Measurements from ENCODE around the gene STON1. TPM values are rescaled to one million over a fixed set of nuclear protein-coding genes. Genes with fewer than 3 reads are reported as not detected.

STON1 gene
- total and polyA plus RNA-seq, 4 donors = 0.90 to 3.8 (median 1.2) TPM

- Histone ChIP-seq H3K4me3 (ENCODE audit: low read depth in 1 of 3, low read length in 3 of 3) (no peak overlapping the region), H3K27me3 (ENCODE audit: control insufficient read depth in 4 of 4, insufficient read depth in 4 of 4, low read length in 3 of 4) (no peaks in the 10 kb centered on the region), H3K27ac (ENCODE audit: low read depth in 1 of 2, low read length in 2 of 2) (no peak overlapping the region), H3K4me1 (ENCODE audit: control insufficient read depth in 4 of 4, insufficient read depth in 4 of 4, low read length in 3 of 4) (no peaks in the 10 kb centered on the region), H3K36me3 (ENCODE audit: control insufficient read depth in 4 of 4, insufficient read depth in 3 of 4, low read depth in 1 of 4, low read length in 3 of 4) (no peaks in the 10 kb centered on the region), H3K9me3 (ENCODE audit: control insufficient read depth in 4 of 4, low read length in 3 of 4) (no peaks in the 10 kb centered on the region), H3K9ac (ENCODE audit: low read depth in 1 of 2, low read length in 2 of 2) (no peak overlapping the region)
- TF ChIP-seq RAD21 (IDR thresholded peaks at IDR 0.05) = no peak
- TF ChIP-seq CTCF (IDR thresholded peaks at IDR 0.05; ENCODE audit: low read depth, low read length, missing input control) = no peak
- TF ChIP-seq GABPA (IDR thresholded peaks at IDR 0.05 in 1 of 2, conservative IDR thresholded peaks at IDR 0.05 in 1 of 2) = no peak
- no peak for TF ChIP-seq ZBTB33 (IDR thresholded peaks at IDR 0.05)
- no peak for TF ChIP-seq HNF4G (IDR thresholded peaks at IDR 0.05)
- no peak for TF ChIP-seq TAF1 (conservative IDR thresholded peaks at IDR 0.05)
- no peak for TF ChIP-seq NR2F2 (IDR thresholded peaks at IDR 0.05)
- no peak for TF ChIP-seq RXRA (IDR thresholded peaks at IDR 0.05)
- TF ChIP-seq SP1 (IDR thresholded peaks at IDR 0.05) = no peak
- TF ChIP-seq MAX (IDR thresholded peaks at IDR 0.05) = no peak
- DNase-seq (ENCODE audit: low spot score) = no peak
- WGBS = 95% methylated on average over 3 of the region's 3 CpGs
Observed at GRCh38 chr2:48587961-48588360, 58.0 kb downstream of the STON1 start.

- TF ChIP-seq JUND (IDR thresholded peaks at IDR 0.05) = no peak
- no peak for TF ChIP-seq RAD21 (IDR thresholded peaks at IDR 0.05)
- TF ChIP-seq YY1 (IDR thresholded peaks at IDR 0.05) = no peak
- no peak for TF ChIP-seq FOXA2 (IDR thresholded peaks at IDR 0.05)
- no peak for TF ChIP-seq CTCF (IDR thresholded peaks at IDR 0.05; ENCODE audit: low read depth, low read length, missing input control)
- no peak for TF ChIP-seq ZBTB33 (IDR thresholded peaks at IDR 0.05)
- TF ChIP-seq ATF3 (IDR thresholded peaks at IDR 0.05) = no peak
- no peak for TF ChIP-seq GABPA (IDR thresholded peaks at IDR 0.05 in 1 of 2, conservative IDR thresholded peaks at IDR 0.05 in 1 of 2)
- no peak for TF ChIP-seq EGR1 (IDR thresholded peaks at IDR 0.05; ENCODE audit: low read depth in 2 of 2)
- no peak for TF ChIP-seq HNF4A (conservative IDR thresholded peaks at IDR 0.05)
- no peak for TF ChIP-seq FOXA1 (IDR thresholded peaks at IDR 0.05)
- no peak for TF ChIP-seq NR2F2 (IDR thresholded peaks at IDR 0.05)
- TF ChIP-seq MAX (IDR thresholded peaks at IDR 0.05) = no peak
- TF ChIP-seq HNF4G (IDR thresholded peaks at IDR 0.05) = no peak
- no peak for TF ChIP-seq TAF1 (conservative IDR thresholded peaks at IDR 0.05)
- no peak for TF ChIP-seq REST (IDR thresholded peaks at IDR 0.05)
- no peak for TF ChIP-seq SP1 (IDR thresholded peaks at IDR 0.05)
- no peak overlapping the region for H3K27ac ChIP-seq (ENCODE audit: low read depth in 1 of 2, low read length in 2 of 2)
- H3K4me3 ChIP-seq (ENCODE audit: low read depth in 1 of 3, low read length in 3 of 3) = no peak overlapping the region
- no peak overlapping the region for H3K9ac ChIP-seq (ENCODE audit: low read depth in 1 of 2, low read length in 2 of 2)
- no peaks in the 10 kb centered on the region for H3K4me1 ChIP-seq (ENCODE audit: control insufficient read depth in 4 of 4, insufficient read depth in 4 of 4, low read length in 3 of 4)
- DNase-seq (ENCODE audit: low spot score) = no peak
- 63% methylated on average over 1 of the region's 1 CpG for WGBS
- H3K36me3 ChIP-seq (ENCODE audit: control insufficient read depth in 4 of 4, insufficient read depth in 3 of 4, low read depth in 1 of 4, low read length in 3 of 4) = no peaks in the 10 kb centered on the region
- H3K9me3 ChIP-seq (ENCODE audit: control insufficient read depth in 4 of 4, low read length in 3 of 4) = no peaks in the 10 kb centered on the region
- H3K27me3 ChIP-seq (ENCODE audit: control insufficient read depth in 4 of 4, insufficient read depth in 4 of 4, low read length in 3 of 4) = no peaks in the 10 kb centered on the region
Observed at GRCh38 chr2:48588745-48589144, 58.8 kb downstream of the STON1 start.
